Left hindlimb (tissue), 1 donor: ENCODE data around the gene CLIC2.

Experiments used
- DNase-seq: peaks from one replicate; pipeline ENCODE4 v3.0.0-alpha.2; 2018

The CLIC2 gene

DNA sequence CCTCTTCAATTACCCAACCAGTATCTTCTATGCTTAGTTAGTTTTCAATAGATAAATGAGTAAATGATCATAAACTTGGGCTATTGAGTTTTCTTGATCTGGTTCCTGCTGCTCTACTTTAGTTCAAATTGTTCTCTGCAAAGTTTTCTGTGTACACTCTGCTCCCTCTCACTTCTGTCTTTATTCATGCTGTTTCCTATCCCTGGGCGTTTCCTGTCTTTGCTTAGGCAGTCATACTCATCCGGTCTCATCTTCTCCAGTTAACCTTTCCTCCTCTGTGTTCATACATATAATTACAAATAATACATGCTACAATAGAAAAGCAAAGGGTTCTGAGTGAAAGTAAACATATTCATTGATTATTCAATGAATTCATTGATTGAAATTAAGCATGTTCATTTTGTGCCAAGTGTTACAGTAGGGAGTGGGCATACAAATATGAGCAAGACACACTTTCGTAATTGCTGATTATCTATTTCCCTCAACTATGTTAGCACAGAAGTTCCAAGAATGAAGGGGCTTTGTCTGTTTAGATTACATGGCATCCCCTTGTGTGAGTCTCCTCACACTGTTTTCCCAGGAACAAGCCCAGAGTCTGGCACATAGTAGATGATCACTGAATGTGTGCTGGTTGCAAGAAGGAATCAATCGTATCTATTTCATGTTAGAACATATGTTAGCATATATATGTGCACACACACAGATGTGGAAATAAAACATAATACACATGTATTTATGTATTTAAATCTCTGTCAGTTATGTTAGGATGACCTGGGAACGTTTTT is 71.3 kb downstream of the CLIC2 start:
- DNase-seq, result no peak

DNA sequence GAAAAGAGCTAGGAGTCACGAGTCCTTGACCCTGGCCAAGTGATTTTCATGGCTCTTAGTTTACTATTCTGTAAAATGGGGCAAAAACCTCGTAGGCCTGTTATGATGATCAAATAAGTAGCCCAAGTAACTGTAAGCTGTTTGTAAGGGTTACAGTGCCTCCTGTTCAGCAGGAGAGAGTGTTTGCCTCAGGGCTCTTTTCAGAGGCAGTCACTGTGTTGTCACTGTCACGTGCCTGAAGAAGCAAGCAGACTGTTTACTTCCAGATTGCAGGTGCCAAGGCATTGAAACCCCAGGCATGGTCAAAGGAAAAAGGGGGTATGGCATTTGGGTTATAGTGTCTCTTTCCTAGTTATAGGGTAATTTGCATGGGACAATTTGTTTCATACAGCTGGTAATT is 74.7 kb downstream of the CLIC2 start:
- DNase-seq, result no peak

DNA sequence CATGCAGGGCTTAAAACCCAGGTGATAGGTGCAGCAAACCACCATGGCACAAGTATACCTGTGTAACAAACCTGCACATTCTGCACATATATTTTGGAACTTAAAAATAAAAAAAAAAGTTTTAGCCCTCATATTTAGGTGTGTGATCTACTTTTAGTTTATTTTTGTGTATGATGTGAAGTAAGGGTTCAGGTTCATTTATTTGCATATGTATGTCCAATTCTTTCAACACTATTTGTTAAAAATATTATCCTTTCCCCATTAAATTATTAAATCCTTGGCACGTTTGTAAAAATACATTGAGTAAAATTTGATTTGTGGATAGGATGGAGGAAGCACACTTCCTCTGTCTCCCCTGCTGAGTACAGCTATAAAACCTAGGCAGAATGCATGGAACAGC is 83.0 kb downstream of the CLIC2 start:
- DNase-seq, result no peak

DNA sequence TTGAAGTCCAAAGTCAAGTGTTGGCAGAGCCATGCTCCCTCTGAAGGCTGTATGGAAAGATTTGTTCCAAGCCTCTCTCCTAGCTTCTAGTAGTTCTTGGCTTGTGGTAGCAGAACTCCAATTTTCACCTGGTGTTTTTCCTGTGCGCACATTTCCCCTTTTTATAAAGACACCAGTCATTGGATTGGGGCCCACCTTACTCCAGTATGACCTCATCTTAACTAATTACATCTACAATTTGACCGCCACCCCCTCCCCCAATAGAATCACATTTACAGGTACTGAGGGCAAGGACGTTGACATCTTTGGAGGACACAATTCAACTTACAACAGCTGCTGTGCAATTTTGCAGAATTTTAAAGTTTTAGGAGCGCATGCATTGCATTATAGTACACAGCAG is 86.9 kb downstream of the CLIC2 start:
- no peak for DNase-seq

DNA sequence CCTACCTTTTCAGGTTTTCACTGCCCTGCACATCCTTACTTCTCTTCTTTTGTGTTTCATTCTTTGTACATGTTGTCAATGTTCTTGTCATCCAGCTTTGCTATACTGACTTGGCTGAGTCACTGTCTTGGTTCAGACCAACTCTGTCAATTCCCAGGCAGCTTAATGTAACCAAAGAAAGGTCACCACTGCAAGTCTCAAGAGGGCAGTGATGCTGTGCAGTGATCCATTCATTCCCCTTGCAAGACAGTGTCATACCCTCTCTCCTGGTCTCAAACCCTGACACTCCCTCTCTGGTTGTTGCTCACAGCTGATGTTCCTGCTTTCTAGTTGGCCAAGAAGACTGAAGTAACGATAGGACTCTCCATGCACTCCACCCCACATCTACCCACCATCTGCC is 87.7 kb downstream of the CLIC2 start:
- DNase-seq, result no peak

DNA sequence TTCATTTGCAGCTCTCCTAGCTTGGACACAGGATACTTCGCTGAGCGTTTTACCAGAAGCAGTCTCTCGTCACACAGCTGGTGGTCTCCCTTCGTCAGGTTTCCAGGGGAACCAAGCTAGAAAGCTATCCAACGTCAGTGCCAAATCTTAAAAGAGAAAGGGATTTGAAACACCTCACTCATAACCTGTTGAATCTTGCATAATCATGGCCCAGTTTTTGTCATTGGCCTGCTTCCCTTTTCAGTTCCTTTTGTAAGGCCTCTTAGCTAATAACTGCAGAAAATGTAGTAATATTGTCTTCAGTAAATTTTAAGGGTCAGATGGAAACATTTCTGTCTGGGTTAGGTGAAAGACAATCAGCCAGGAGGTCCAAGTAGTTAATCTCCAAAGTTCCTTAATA is 92.1 kb downstream of the CLIC2 start:
- no peak for DNase-seq

DNA sequence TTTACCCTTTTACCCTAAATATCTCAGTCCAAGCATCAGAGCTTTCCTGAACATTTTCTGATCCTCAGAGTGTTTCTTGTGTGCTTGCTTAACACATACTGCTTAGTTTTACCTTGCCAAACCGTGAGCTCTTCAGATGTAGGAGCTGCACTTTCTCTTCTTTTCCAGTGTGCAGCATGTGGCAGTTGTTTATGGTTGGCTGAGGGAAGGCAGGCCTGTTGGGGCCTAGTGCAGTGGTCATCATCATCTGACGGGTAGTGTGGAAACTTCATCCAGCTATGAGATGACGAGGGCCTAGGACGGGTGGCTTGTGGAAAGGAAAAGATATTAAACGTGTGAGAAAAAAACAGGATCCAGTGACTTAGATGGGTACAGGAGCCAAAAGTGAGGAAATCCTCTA is 96.7 kb downstream of the CLIC2 start:
- DNase-seq, result no peak

DNA sequence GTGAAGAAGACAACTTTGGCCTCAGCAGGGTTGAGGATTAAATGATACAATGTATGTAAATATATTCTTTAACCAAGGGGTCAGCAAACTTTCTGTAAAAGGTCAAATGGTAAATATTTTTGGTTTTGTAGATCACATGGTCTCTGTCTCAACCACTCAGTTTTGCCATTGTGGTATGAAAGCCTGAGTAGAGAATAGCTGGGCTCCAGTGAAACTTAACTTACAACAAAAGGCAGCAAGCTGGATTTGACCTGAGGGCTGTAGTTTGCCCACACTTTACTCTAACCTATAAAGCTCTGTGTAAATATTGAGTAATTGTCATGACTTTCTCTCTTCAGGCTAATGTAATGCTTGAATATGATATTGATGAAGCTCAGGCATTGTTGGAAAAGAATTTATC is 98.5 kb downstream of the CLIC2 start:
- no peak for DNase-seq

DNA sequence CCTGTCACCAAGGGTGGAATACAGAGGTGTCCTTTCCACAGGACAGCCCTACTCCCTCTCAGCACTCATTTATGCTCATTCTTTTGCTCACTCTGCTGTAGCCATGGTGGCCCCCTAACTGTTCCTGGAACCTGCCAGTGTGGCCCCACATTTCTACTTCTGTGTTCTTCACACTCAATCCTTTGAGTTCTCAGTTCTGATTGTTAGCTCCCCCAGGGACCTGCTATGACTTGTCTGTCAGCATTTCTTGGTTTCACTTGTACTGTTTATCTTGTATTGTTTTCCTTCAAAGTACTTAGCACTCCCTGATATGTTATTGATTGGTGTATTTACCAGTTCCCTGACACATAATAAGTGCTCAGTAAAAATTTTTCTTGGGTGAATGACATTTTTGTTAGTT is 103.3 kb downstream of the CLIC2 start:
- no peak for DNase-seq
